HFFc6 (cell line): Measurements from ENCODE around the gene UTP4. TPM values are rescaled to one million over a fixed set of nuclear protein-coding genes. Genes with fewer than 3 reads are reported as not detected.

Experiments
- DNase-seq: peaks from one replicate; pipeline ENCODE4 v3.0.0-alpha.2; 2018
- H3K27ac Mint-ChIP-seq: 2 replicates; pipeline ENCODE4 v1.8.0; 2020; ENCODE audit warnings: mild to moderate bottlenecking, mixed read lengths
- H3K27me3 Mint-ChIP-seq: 2 replicates; pipeline ENCODE4 v1.8.0; 2021; ENCODE audit warnings: mild to moderate bottlenecking, moderate library complexity, mixed read lengths; ENCODE audit not compliant: insufficient read depth
- H3K36me3 Mint-ChIP-seq: 2 replicates; pipeline ENCODE4 v1.8.0; 2021; ENCODE audit warnings: low read depth, mixed read lengths
- H3K4me1 Mint-ChIP-seq: 2 replicates; pipeline ENCODE4 v1.8.0; 2020; ENCODE audit warnings: low read depth, mixed read lengths
- H3K4me3 Mint-ChIP-seq: 2 replicates; pipeline ENCODE4 v1.8.0; 2020; ENCODE audit warnings: mild to moderate bottlenecking, moderate library complexity, mixed read lengths
- H3K9me3 Mint-ChIP-seq: 2 replicates; pipeline ENCODE4 v1.8.0; 2020; ENCODE audit warnings: mild to moderate bottlenecking, mixed read lengths
- CTCF ChIP-seq: fragments of 200-600 bp; sonication (generic); IDR thresholded peaks from 2 replicates; pipeline ENCODE4 v1.5.0; 2021; ENCODE audit warnings: antibody characterized with exemption, mild to moderate bottlenecking
- total RNA-seq, 6 experiments: library from RNA; stranded (reverse); fragmentation: NEBNext Ultra II Directional; extraction: Animal tissue kit (Norgen Biotek cat#: 25700); gene quantifications; 2 replicates in 1 of 6; 3 replicates in 5 of 6; pipeline ENCODE4 v1.2.3, GENCODE V29; 2021

UTP4 gene
- total RNA-seq, 6 experiments from 2014 or later = 64.1 to 82.4 (median 69.6) TPM

GRCh38 chr16:69111876-69112230 lies 20.6 kb upstream of the UTP4 start:
- H3K4me1 Mint-ChIP-seq = 0 out of 2 replicates have a peak, but pooled peaks cover 4% of the 10 kb centered on the region
- no peak for TF ChIP-seq CTCF
- H3K9me3 Mint-ChIP-seq = no peaks in the 10 kb centered on the region

GRCh38 chr16:69112285-69113129 lies 19.9 kb upstream of the UTP4 start:
- peaks cover 5% of the 10 kb centered on the region for H3K27me3 Mint-ChIP-seq
- TF ChIP-seq CTCF = peak; percentile 86
- DNase-seq = no peak
- H3K9me3 Mint-ChIP-seq = no peaks in the 10 kb centered on the region
- no peaks in the 10 kb centered on the region for H3K4me1 Mint-ChIP-seq
- no peak overlapping the region for H3K27ac Mint-ChIP-seq
- no peak overlapping the region for H3K4me3 Mint-ChIP-seq
- H3K36me3 Mint-ChIP-seq = peaks cover 12% of the 10 kb centered on the region

More at GRCh38 chr16:69111876-69112230, 20.6 kb upstream of the UTP4 start:
- DNase-seq = no peak
- Mint-ChIP-seq H3K27me3 (peaks cover 10% of the 10 kb centered on the region), H3K36me3 (peaks cover 12% of the 10 kb centered on the region), H3K27ac (no peak overlapping the region), H3K4me3 (no peak overlapping the region)

- no peak for DNase-seq
- no peak for TF ChIP-seq CTCF
- peaks cover 19% of the 10 kb centered on the region for H3K36me3 Mint-ChIP-seq
- H3K9me3 Mint-ChIP-seq = no peaks in the 10 kb centered on the region
- no peak overlapping the region for H3K27ac Mint-ChIP-seq
- peaks cover 2% of the 10 kb centered on the region; the same call in 1 of the 2 replicates for H3K27me3 Mint-ChIP-seq
- H3K4me3 Mint-ChIP-seq = no peak overlapping the region
- no peaks in the 10 kb centered on the region for H3K4me1 Mint-ChIP-seq
These were observed 19.2 kb upstream of the UTP4 start for GRCh38 chr16:69113216-69113615.

- Mint-ChIP-seq H3K4me3 (no peak overlapping the region), H3K9me3 (no peaks in the 10 kb centered on the region), H3K36me3 (peaks cover 20% of the 10 kb centered on the region), H3K4me1 (no peaks in the 10 kb centered on the region), H3K27me3 (peaks cover 2% of the 10 kb centered on the region; the same call in 1 of the 2 replicates), H3K27ac (no peak overlapping the region)
- TF ChIP-seq CTCF = no peak
- no peak for DNase-seq
These were observed 18.0 kb upstream of the UTP4 start for GRCh38 chr16:69114346-69114975.

GRCh38 chr16:69114976-69115355 lies 17.5 kb upstream of the UTP4 start:
- Mint-ChIP-seq H3K9me3 (no peaks in the 10 kb centered on the region), H3K27ac (no peak overlapping the region), H3K36me3 (peaks cover 16% of the 10 kb centered on the region), H3K27me3 (peaks cover 2% of the 10 kb centered on the region; the same call in 1 of the 2 replicates), H3K4me3 (no peak overlapping the region), H3K4me1 (no peaks in the 10 kb centered on the region)
- TF ChIP-seq CTCF = no peak
- DNase-seq = no peak
